IMR-90 (cell line): ENCODE data around the gene B4GALT5. TPM values are rescaled to one million over a fixed set of nuclear protein-coding genes. Genes with fewer than 3 reads are reported as not detected.

Experiments
- ATAC-seq: fragments of 200-7000 bp; cut with Tn5 transposase; 2 replicates; pipeline ENCODE4 v1.9.1; 2020; ENCODE audit warnings: low read depth, mild to moderate bottlenecking, moderate library complexity
- BruUV-seq: library from RNA; stranded (reverse); fragments of 400-500 nt; replicated peaks from 2 replicates; lab custom pipeline; 2021; lab: Mats Ljungman, UMichigan
- CTCF ChIA-PET: fragments of 300-600 bp; formaldehyde crosslinking; extraction: SDS; loops from one replicate; lab custom pipeline; 2021; ENCODE audit warnings: antibody characterized with exemption; lab: Yijun Ruan, JAX
- POLR2A ChIA-PET: fragments of 300-600 bp; sonication (Branson Sonifier 250); formaldehyde crosslinking; loops from one replicate; lab custom pipeline; 2022; ENCODE audit warnings: antibody characterized with exemption; ENCODE audit not compliant: unreplicated experiment; lab: Charles Lee
- DNase-seq: peaks from one replicate; pipeline ENCODE4 v3.0.0; 2013
- H2AFZ ChIP-seq: replicated peaks from 2 replicates; pipeline ENCODE3; 2013; ENCODE audit warnings: low read length, mild to moderate bottlenecking; ENCODE audit not compliant: poor library complexity
- H2AK5ac ChIP-seq: 2 replicates; pipeline ENCODE4 v1.6.1; 2013; ENCODE audit warnings: low read depth, low read length, inconsistent platforms
- H2AK9ac ChIP-seq: replicated peaks from 2 replicates; pipeline ENCODE3; 2013; ENCODE audit warnings: mild to moderate bottlenecking, low read depth, low read length, moderate library complexity; ENCODE audit not compliant: poor library complexity
- H2BK120ac ChIP-seq: 2 replicates; pipeline ENCODE4 v1.6.1; 2013; ENCODE audit warnings: low read depth, low read length, inconsistent platforms
- H2BK15ac ChIP-seq: 3 replicates; pipeline ENCODE4 v1.6.1; 2013; ENCODE audit warnings: low read depth, low read length, inconsistent platforms
- H2BK20ac ChIP-seq: 2 replicates; pipeline ENCODE4 v1.6.1; 2013; ENCODE audit warnings: low read depth, mild to moderate bottlenecking, inconsistent platforms, low read length, moderate library complexity
- H2BK5ac ChIP-seq: 2 replicates; pipeline ENCODE4 v1.6.1; 2013; ENCODE audit warnings: mild to moderate bottlenecking, low read depth, low read length, inconsistent platforms; ENCODE audit not compliant: poor library complexity, severe bottlenecking
- H3K14ac ChIP-seq: replicated peaks from 2 replicates; pipeline ENCODE4 v1.6.1; 2013; ENCODE audit warnings: low read depth, low read length, inconsistent platforms
- H3K18ac ChIP-seq: 2 replicates; pipeline ENCODE4 v1.6.1; 2013; ENCODE audit warnings: low read depth, low read length, control low read depth
- H3K23ac ChIP-seq: 2 replicates; pipeline ENCODE4 v1.6.1; 2013; ENCODE audit warnings: low read depth, low read length, inconsistent platforms
- H3K27ac ChIP-seq: 2 replicates; pipeline ENCODE4 v1.5.1; 2013; ENCODE audit warnings: mild to moderate bottlenecking, control low read depth, low read length; ENCODE audit not compliant: insufficient read depth
- H3K27me3 ChIP-seq: 2 replicates; pipeline ENCODE4 v1.6.1; 2013; ENCODE audit warnings: low read length; ENCODE audit not compliant: control insufficient read depth, insufficient read depth
- H3K36me3 ChIP-seq: 2 replicates; pipeline ENCODE4 v1.6.1; 2013; ENCODE audit warnings: low read length, mixed read lengths; ENCODE audit not compliant: control insufficient read depth, insufficient read depth
- H3K4ac ChIP-seq: 2 replicates; pipeline ENCODE4 v1.6.1; 2013; ENCODE audit warnings: low read depth, low read length, inconsistent platforms
- H3K4me1 ChIP-seq: 2 replicates; pipeline ENCODE4 v1.6.1; 2013; ENCODE audit warnings: low read length, mixed read lengths; ENCODE audit not compliant: control insufficient read depth, insufficient read depth
- H3K4me2 ChIP-seq: 2 replicates; pipeline ENCODE4 v1.6.1; 2013; ENCODE audit warnings: low read depth, mild to moderate bottlenecking, control low read depth, low read length, moderate library complexity
- H3K4me3 ChIP-seq: 2 replicates; pipeline ENCODE4 v1.5.1; 2013; ENCODE audit warnings: low read depth, mild to moderate bottlenecking, control low read depth, low read length, moderate library complexity; ENCODE audit not compliant: insufficient read depth
- H3K56ac ChIP-seq: 2 replicates; pipeline ENCODE4 v1.6.1; 2013; ENCODE audit warnings: low read length, inconsistent platforms; ENCODE audit not compliant: insufficient read depth; ENCODE audit errors: extremely low read depth
- H3K79me1 ChIP-seq, 2 experiments: 2 replicates each; pipeline ENCODE4 v1.6.1; 2013; ENCODE audit warnings: low read length in 2 of 2, inconsistent platforms in 1 of 2, low read depth in 1 of 2
- H3K9ac ChIP-seq: 2 replicates; pipeline ENCODE4 v1.6.1; 2013; ENCODE audit warnings: low read depth, low read length, control low read depth
- H3K9me1 ChIP-seq: 2 replicates; pipeline ENCODE4 v1.6.1; 2013; ENCODE audit warnings: low read length, inconsistent platforms; ENCODE audit not compliant: insufficient read depth
- H3K9me3 ChIP-seq: 2 replicates; pipeline ENCODE4 v1.6.1; 2013; ENCODE audit warnings: low read length; ENCODE audit not compliant: control insufficient read depth, insufficient read depth
- H4K20me1 ChIP-seq: 2 replicates; pipeline ENCODE4 v1.6.1; 2013; ENCODE audit warnings: low read length, inconsistent platforms; ENCODE audit not compliant: insufficient read depth
- H4K5ac ChIP-seq: 2 replicates; pipeline ENCODE4 v1.6.1; 2013; ENCODE audit warnings: mild to moderate bottlenecking, low read depth, low read length, control low read depth
- H4K8ac ChIP-seq, 2 experiments: 2 replicates each; pipeline ENCODE4 v1.6.1; 2013; ENCODE audit warnings: low read depth in 2 of 2, low read length in 2 of 2, control low read depth in 1 of 2, inconsistent platforms in 1 of 2
- H4K91ac ChIP-seq: 2 replicates; pipeline ENCODE4 v1.6.1; 2013; ENCODE audit warnings: low read depth, low read length, inconsistent platforms; ENCODE audit not compliant: insufficient read depth
- BHLHE40 ChIP-seq: fragments of 150-350 bp; IDR thresholded peaks from 2 replicates; pipeline ENCODE4 v1.6.1; 2016; ENCODE audit warnings: mild to moderate bottlenecking, low read depth, low read length
- CEBPB ChIP-seq: IDR thresholded peaks from 2 replicates; pipeline ENCODE4 v1.6.1; 2012; ENCODE audit warnings: low read depth, low read length, improper control_type of control experiment
- ELK1 ChIP-seq: fragments of 150-350 bp; IDR thresholded peaks from 2 replicates; pipeline ENCODE4 v1.6.1; 2016; ENCODE audit warnings: low read depth, mild to moderate bottlenecking, low read length, moderate library complexity, borderline replicate concordance
- FOS ChIP-seq: fragments of 150-350 bp; IDR thresholded peaks from 2 replicates; pipeline ENCODE4 v1.6.1; 2016; ENCODE audit warnings: low read depth, low read length
- MAFK ChIP-seq: IDR thresholded peaks from 2 replicates; pipeline ENCODE4 v1.6.1; 2012; ENCODE audit warnings: low read depth, low read length, improper control_type of control experiment
- POLR2A ChIP-seq: IDR thresholded peaks from 2 replicates; pipeline ENCODE4 v1.6.1; 2012; ENCODE audit warnings: mild to moderate bottlenecking, low read depth, low read length
- RCOR1 ChIP-seq: IDR thresholded peaks from 2 replicates; pipeline ENCODE4 v1.6.1; 2012; ENCODE audit warnings: mild to moderate bottlenecking, low read length, improper control_type of control experiment; ENCODE audit not compliant: insufficient replicate concordance
- RFX5 ChIP-seq: IDR thresholded peaks from 2 replicates; pipeline ENCODE4 v1.8.0; 2012; ENCODE audit warnings: low read depth, mild to moderate bottlenecking, low read length, moderate library complexity
- SMC3 ChIP-seq: fragments of 150-350 bp; IDR thresholded peaks from 2 replicates; pipeline ENCODE4 v1.6.1; 2016; ENCODE audit warnings: low read depth, mild to moderate bottlenecking, antibody characterized with exemption, low read length, moderate library complexity
- USF2 ChIP-seq: fragments of 150-350 bp; IDR thresholded peaks from 2 replicates; pipeline ENCODE4 v1.6.1; 2017; ENCODE audit warnings: mild to moderate bottlenecking, antibody characterized with exemption, low read length, low read depth
- WGBS, 2 experiments: methylation state at CpG; one replicate each; pipeline versions ENCODE4 v1.1.5 to v1.1.7; 2013; ENCODE audit warnings: missing lambda C conversion rate in 2 of 2; ENCODE audit not compliant: insufficient read length in 1 of 2; ENCODE audit errors: extremely low coverage in 2 of 2; 5-methylcytosine and 5-hydroxymethylcytosine counted together
- dilution Hi-C: fragments of 300-500 bp; cut with HindIII; formaldehyde crosslinking; loops from one replicate; pipeline ENCODE4 v1.14.3; 2018; ENCODE audit warnings: low sequenced_read_pairs; ENCODE audit not compliant: unreplicated experiment
- in situ Hi-C: fragments of 300-500 bp; cut with MboI; formaldehyde crosslinking; loops from 3 replicates; pipeline ENCODE4 v1.14.3; 2019; ENCODE audit warnings: low sequenced_read_pairs, inconsistent platforms, mixed read lengths
- intact Hi-C: fragments of 100-400 bp; cut with micrococcal nuclease; formaldehyde crosslinking; loops from 2 replicates; pipeline ENCODE4 v1.10.0; 2022
- polyA plus RNA-seq, 3 experiments: library from polyadenylated mRNA; depleted of rRNA; stranded (reverse); fragments of >200 nt; gene quantifications; 2 replicates each; pipeline ENCODE4 v1.2.3, GENCODE V29; 2012; ENCODE audit warnings: low replicate concordance in 1 of 3
- total RNA-seq: library from RNA; depleted of rRNA; stranded (reverse); fragments of >200 nt; gene quantifications from 2 replicates; pipeline ENCODE4 v1.2.3, GENCODE V29; 2012

The B4GALT5 gene
- total and polyA plus RNA-seq, 2 of the 4 experiments (the other 2 are of a cell fraction), result 11.3 to 20.4 TPM

- TF ChIP-seq USF2 (no peak), MAFK (no peak), RCOR1 (no peak), RFX5 (no peak), BHLHE40 (no peak), CEBPB (no peak), ELK1 (no peak), SMC3 (no peak), FOS (no peak), POLR2A (no peak)
- peak overlapping the region; percentile 56; the same call in 1 of the 2 replicates for H2AK5ac ChIP-seq
- 0 out of 2 replicates have a peak, but pooled peaks cover 3% of the 10 kb centered on the region for H3K9me1 ChIP-seq
- H2BK15ac ChIP-seq, result no peak overlapping the region; the same call in 2 of the 3 replicates
- no peak overlapping the region for H3K14ac ChIP-seq
- no TSS peak for BruUV-seq
- H3K9me3 ChIP-seq, result no peaks in the 10 kb centered on the region
- no peaks in the 10 kb centered on the region for H4K20me1 ChIP-seq
- no peaks in the 10 kb centered on the region for H3K79me1 ChIP-seq
- H4K8ac ChIP-seq, result peak overlapping the region in 1 of 2 experiments; percentile 63; a peak in 1 of 4 replicates
- H2BK5ac ChIP-seq, result peak overlapping the region; percentile 65
- ChIA-PET POLR2A (no interaction called here), CTCF (no interaction called here)
- peak overlapping the region; percentile 81; the same call in 1 of the 2 replicates for H3K27ac ChIP-seq
- H2AK9ac ChIP-seq, result peak overlapping the region; percentile 4
- H4K5ac ChIP-seq, result peak overlapping the region; percentile 69
- no peak overlapping the region for H2BK20ac ChIP-seq
- intact Hi-C loops, result no loop called here
- no peak overlapping the region for H3K4me2 ChIP-seq
- no peak overlapping the region for H3K4me3 ChIP-seq
- H3K27me3 ChIP-seq, result no peaks in the 10 kb centered on the region
- in situ Hi-C loops, result no loop called here
- peaks cover 22% of the 10 kb centered on the region for H3K4me1 ChIP-seq
- DNase-seq (no peak), ATAC-seq (no peak)
- no peak overlapping the region for H3K56ac ChIP-seq
- H3K9ac ChIP-seq, result peak overlapping the region; percentile 19; the same call in 1 of the 2 replicates
- dilution Hi-C loops, result no loop called here
- H3K23ac ChIP-seq, result no peak overlapping the region
- H2AFZ ChIP-seq, result no peak overlapping the region
- peak overlapping the region; percentile 91; the same call in 1 of the 2 replicates for H4K91ac ChIP-seq
- WGBS, 2 experiments, result 100% methylated on average over 2 of the region's 6 CpGs; no CpG with 5 or more reads in 1 of the 2 experiments
- H3K18ac ChIP-seq, result peak overlapping the region; percentile 67
- peak overlapping the region; percentile 18; the same call in 1 of the 2 replicates for H2BK120ac ChIP-seq
- peak overlapping the region; percentile 45; the same call in 1 of the 2 replicates for H3K4ac ChIP-seq
- H3K36me3 ChIP-seq, result no peaks in the 10 kb centered on the region
These were observed 118.8 kb downstream of the B4GALT5 start for GRCh38 chr20:49594931-49595315.
